HepG2 (cell line): ENCODE data around the gene DDAH1. TPM values are rescaled to one million over a fixed set of nuclear protein-coding genes. Genes with fewer than 3 reads are reported as not detected.

Source experiments
- CC2D1A ChIP-seq: sonication (generic); formaldehyde crosslinking; IDR thresholded peaks from 2 replicates; pipeline ENCODE4 v1.8.1; 2023; ENCODE audit warnings: mild to moderate bottlenecking, missing genetic modification reagents
- KMT2A ChIP-seq: sonication (generic); formaldehyde crosslinking; IDR thresholded peaks from 2 replicates; pipeline ENCODE4 v1.4.0; 2020; ENCODE audit warnings: missing genetic modification reagents
- polyA plus RNA-seq, 8 experiments: library from polyadenylated mRNA; depleted of rRNA in 3 of 8; stranded (reverse) in 7 of 8; unstranded in 1 of 8; fragments of >200 nt; fragmentation: Illumina TruSeq in 4 of 8; extraction: Trizol in 4 of 8; gene quantifications; 2 replicates each; pipeline versions ENCODE4 v1.2.1 to v1.2.3, GENCODE V29; 2011 to 2016; ENCODE audit warnings: low read depth in 4 of 8, missing spikeins in 1 of 8, mixed read lengths in 1 of 8; ENCODE audit not compliant: insufficient read depth in 1 of 8
- total RNA-seq, 5 experiments: library from RNA; depleted of rRNA; stranded (reverse); fragments of >200 nt; fragmentation: Illumina TruSeq; extraction: Trizol; gene quantifications; 2 replicates each; pipeline ENCODE4 v1.2.3, GENCODE V29; 2016; ENCODE audit warnings: low read depth in 1 of 5
- TF ChIP-seq, protein P1 (sequence below): sonication (generic); formaldehyde crosslinking; IDR thresholded peaks from 2 replicates; pipeline ENCODE4 v1.4.0; 2020; ENCODE audit warnings: missing genetic modification reagents
- TF ChIP-seq, protein P2 (sequence below): IDR thresholded peaks from 2 replicates; pipeline ENCODE4 v1.6.1; 2016; ENCODE audit warnings: low read depth, missing genetic modification reagents, missing compliant biosample characterization

Gene DDAH1
- total and polyA plus RNA-seq, 2 of the 13 experiments (the other 11 are each of a cell fraction or from before 2014, with no cell fraction given): 39.7 to 64.4 TPM

DNA sequence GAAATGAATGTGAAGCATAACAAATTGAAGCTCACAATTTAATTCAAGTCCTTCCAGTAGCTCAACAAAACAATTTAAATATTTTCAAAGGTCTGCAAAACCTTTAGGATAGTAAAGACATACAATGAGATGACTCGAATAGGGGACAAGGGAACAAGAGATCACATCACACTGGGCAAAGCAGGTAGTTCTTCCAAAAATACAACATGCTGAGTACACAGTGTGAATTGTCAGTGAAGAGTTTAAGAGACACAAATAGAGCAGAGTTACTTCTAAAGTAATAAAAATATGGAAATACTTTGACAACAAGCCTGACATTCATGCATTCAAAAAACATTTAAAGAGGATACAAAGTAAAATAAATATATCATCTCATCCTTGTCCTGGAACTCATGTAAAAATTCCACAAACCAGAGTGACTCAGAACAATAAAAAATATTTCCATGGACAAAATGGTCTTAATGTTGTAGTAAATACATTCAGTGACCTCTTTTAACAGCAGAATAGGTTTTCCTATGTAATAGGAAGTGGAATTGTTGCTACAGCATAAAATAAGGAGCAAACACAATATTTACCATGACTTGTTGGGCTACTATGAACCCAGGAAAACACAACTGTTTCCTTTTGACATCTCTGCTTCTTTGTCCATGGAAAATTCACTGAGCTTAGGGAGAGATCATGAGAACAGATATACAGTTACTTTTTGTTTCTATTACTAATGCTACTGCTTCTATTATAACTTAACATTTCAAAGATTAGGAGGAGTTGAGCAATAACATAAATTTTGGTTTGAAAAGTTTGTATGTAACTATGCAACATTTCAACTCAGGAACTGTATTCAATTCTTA, 104.9 kb downstream of the DDAH1 start (continued):
- TF ChIP-seq, protein P1, sequence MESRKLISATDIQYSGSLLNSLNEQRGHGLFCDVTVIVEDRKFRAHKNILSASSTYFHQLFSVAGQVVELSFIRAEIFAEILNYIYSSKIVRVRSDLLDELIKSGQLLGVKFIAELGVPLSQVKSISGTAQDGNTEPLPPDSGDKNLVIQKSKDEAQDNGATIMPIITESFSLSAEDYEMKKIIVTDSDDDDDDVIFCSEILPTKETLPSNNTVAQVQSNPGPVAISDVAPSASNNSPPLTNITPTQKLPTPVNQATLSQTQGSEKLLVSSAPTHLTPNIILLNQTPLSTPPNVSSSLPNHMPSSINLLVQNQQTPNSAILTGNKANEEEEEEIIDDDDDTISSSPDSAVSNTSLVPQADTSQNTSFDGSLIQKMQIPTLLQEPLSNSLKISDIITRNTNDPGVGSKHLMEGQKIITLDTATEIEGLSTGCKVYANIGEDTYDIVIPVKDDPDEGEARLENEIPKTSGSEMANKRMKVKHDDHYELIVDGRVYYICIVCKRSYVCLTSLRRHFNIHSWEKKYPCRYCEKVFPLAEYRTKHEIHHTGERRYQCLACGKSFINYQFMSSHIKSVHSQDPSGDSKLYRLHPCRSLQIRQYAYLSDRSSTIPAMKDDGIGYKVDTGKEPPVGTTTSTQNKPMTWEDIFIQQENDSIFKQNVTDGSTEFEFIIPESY: no peak
- TF ChIP-seq CC2D1A (CRISPR knock-in tag) (no peak), KMT2A (CRISPR knock-in tag) (no peak)
- TF ChIP-seq, protein P2, sequence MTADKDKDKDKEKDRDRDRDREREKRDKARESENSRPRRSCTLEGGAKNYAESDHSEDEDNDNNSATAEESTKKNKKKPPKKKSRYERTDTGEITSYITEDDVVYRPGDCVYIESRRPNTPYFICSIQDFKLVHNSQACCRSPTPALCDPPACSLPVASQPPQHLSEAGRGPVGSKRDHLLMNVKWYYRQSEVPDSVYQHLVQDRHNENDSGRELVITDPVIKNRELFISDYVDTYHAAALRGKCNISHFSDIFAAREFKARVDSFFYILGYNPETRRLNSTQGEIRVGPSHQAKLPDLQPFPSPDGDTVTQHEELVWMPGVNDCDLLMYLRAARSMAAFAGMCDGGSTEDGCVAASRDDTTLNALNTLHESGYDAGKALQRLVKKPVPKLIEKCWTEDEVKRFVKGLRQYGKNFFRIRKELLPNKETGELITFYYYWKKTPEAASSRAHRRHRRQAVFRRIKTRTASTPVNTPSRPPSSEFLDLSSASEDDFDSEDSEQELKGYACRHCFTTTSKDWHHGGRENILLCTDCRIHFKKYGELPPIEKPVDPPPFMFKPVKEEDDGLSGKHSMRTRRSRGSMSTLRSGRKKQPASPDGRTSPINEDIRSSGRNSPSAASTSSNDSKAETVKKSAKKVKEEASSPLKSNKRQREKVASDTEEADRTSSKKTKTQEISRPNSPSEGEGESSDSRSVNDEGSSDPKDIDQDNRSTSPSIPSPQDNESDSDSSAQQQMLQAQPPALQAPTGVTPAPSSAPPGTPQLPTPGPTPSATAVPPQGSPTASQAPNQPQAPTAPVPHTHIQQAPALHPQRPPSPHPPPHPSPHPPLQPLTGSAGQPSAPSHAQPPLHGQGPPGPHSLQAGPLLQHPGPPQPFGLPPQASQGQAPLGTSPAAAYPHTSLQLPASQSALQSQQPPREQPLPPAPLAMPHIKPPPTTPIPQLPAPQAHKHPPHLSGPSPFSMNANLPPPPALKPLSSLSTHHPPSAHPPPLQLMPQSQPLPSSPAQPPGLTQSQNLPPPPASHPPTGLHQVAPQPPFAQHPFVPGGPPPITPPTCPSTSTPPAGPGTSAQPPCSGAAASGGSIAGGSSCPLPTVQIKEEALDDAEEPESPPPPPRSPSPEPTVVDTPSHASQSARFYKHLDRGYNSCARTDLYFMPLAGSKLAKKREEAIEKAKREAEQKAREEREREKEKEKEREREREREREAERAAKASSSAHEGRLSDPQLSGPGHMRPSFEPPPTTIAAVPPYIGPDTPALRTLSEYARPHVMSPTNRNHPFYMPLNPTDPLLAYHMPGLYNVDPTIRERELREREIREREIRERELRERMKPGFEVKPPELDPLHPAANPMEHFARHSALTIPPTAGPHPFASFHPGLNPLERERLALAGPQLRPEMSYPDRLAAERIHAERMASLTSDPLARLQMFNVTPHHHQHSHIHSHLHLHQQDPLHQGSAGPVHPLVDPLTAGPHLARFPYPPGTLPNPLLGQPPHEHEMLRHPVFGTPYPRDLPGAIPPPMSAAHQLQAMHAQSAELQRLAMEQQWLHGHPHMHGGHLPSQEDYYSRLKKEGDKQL: no peak
